Body of pancreas (tissue), 4 donors: ENCODE measurements around the gene RABL3. TPM values are rescaled to one million over a fixed set of nuclear protein-coding genes. Genes with fewer than 3 reads are reported as not detected.
"Not testable (repeated sequence)": the region's sequence is repeated elsewhere in the genome, so short reads cannot be mapped to it uniquely, and the experiment has no call there.

Experiments
- ATAC-seq: fragments of 150-250 bp; one replicate; pipeline ENCODE4 v1.9.1; 2016
- DNase-seq, 4 donors: peaks; one replicate each; pipeline ENCODE4 v3.0.0-alpha.2; 2019
- H3K27ac ChIP-seq, 4 donors: fragments of 200-600 bp; sonication (generic); 1 replicate in 3 of 4; 2 replicates in 1 of 4; pipeline versions ENCODE4 v1.5.1 to v1.6.1; 2016 to 2019; ENCODE audit warnings: mild to moderate bottlenecking in 1 of 4, mixed read lengths in 1 of 4, moderate library complexity in 1 of 4
- H3K27me3 ChIP-seq, 2 donors: fragments of 200-600 bp; sonication (generic); one replicate each; pipeline ENCODE4 v1.6.0; 2016; ENCODE audit warnings: mild to moderate bottlenecking in 1 of 2
- H3K36me3 ChIP-seq, 2 donors: fragments of 200-600 bp; sonication (generic); replicated peaks in 1 of 2; 2 replicates each; pipeline ENCODE4 v1.5.1; 2016; ENCODE audit warnings: low read depth in 2 of 2; ENCODE audit not compliant: insufficient read depth in 1 of 2
- H3K4me1 ChIP-seq: fragments of 200-600 bp; sonication (generic); one replicate; pipeline ENCODE4 v1.6.0; 2016
- H3K4me3 ChIP-seq, 2 donors: fragments of 200-600 bp; sonication (generic); 1 replicate in 1 of 2; 2 replicates in 1 of 2; pipeline ENCODE4 v1.5.1; 2016 to 2019
- H3K9me3 ChIP-seq, 3 donors: fragments of 200-600 bp; sonication (generic); 1 replicate in 2 of 3; 2 replicates in 1 of 3; pipeline ENCODE4 v1.5.1; 2016
- POLR2A ChIP-seq, 3 donors: fragments of 450-650 bp; IDR thresholded peaks; one replicate each; pipeline ENCODE4 v1.6.1; 2016; ENCODE audit warnings: antibody characterized with exemption in 3 of 3, mild to moderate bottlenecking in 2 of 3
- WGBS, 2 donors: methylation state at CpG; one replicate each; pipeline ENCODE4 v1.1.5; 2017; 5-methylcytosine and 5-hydroxymethylcytosine counted together
- intact Hi-C: fragments of 100-400 bp; cut with DNase I; formaldehyde crosslinking; loops from one replicate; pipeline ENCODE4 v1.15.1; 2023
- small RNA-seq: library from RNA; depleted of rRNA; stranded (forward); fragments of <200 nt; gene quantifications from one replicate; pipeline ENCODE3, GENCODE V24; 2016
- total RNA-seq, 2 donors: library from RNA; depleted of rRNA; stranded (reverse); fragments of >200 nt; gene quantifications; one replicate each; pipeline ENCODE4 v1.1.0, GENCODE V29; 2016
- TF ChIP-seq, protein P1 (sequence below), 7 experiments: fragments of 450-650 bp in 4 of 7; fragments of 200-600 bp in 3 of 7; sonication (generic) in 3 of 7; IDR thresholded peaks; one replicate each; pipeline ENCODE4 v1.5.1; 2016 to 2019; ENCODE audit warnings: antibody characterized with exemption in 7 of 7

Gene RABL3
- total RNA-seq, 2 donors from 2014 or later, result 7.3 to 9.9 TPM

DNA sequence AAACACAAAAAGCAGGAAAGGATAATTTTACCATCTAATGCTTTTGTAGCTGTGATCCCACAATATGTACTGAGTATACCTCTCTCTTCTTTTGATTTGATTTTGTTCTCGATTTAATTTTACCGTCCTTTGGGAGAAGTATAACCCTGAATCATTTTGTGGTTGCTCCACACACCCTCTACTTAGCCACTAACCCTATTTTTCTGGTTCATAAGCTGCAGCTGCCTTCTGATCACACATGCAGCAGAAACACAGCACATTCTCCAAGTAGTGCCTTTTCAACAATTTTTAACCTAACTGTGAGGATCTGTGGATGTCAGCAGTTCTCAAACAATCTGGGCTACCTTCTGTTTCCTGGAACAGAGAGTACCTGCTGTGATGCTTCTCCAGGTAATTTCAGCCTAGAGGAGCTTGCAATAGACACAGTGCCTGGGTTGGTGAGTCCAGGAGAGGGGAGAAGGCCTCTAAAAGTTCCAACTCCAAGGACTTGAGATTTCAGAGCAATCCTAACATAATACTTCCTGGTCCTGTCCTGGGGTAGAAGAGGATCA is 100.5 kb downstream of the RABL3 start:
- H3K27ac ChIP-seq, result no peak overlapping the region
- 86 to 94% methylated on average over 2 of the region's 2 CpGs for WGBS, 2 donors
- intact Hi-C loops, result no loop called here
- no peaks in the 10 kb centered on the region for H3K4me1 ChIP-seq
- DNase-seq (no peak), ATAC-seq (no peak)
- TF ChIP-seq, protein P1, sequence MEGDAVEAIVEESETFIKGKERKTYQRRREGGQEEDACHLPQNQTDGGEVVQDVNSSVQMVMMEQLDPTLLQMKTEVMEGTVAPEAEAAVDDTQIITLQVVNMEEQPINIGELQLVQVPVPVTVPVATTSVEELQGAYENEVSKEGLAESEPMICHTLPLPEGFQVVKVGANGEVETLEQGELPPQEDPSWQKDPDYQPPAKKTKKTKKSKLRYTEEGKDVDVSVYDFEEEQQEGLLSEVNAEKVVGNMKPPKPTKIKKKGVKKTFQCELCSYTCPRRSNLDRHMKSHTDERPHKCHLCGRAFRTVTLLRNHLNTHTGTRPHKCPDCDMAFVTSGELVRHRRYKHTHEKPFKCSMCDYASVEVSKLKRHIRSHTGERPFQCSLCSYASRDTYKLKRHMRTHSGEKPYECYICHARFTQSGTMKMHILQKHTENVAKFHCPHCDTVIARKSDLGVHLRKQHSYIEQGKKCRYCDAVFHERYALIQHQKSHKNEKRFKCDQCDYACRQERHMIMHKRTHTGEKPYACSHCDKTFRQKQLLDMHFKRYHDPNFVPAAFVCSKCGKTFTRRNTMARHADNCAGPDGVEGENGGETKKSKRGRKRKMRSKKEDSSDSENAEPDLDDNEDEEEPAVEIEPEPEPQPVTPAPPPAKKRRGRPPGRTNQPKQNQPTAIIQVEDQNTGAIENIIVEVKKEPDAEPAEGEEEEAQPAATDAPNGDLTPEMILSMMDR (IDR thresholded peaks at IDR 0.05), result no peak
- no peak for TF ChIP-seq POLR2A (IDR thresholded peaks at IDR 0.05)
- H3K4me3 ChIP-seq, result no peak overlapping the region
- no peaks in the 10 kb centered on the region for H3K9me3 ChIP-seq
- peaks cover 0 to 2% of the 10 kb centered on the region in 2 donors for H3K36me3 ChIP-seq
- no peaks in the 10 kb centered on the region for H3K27me3 ChIP-seq

DNA sequence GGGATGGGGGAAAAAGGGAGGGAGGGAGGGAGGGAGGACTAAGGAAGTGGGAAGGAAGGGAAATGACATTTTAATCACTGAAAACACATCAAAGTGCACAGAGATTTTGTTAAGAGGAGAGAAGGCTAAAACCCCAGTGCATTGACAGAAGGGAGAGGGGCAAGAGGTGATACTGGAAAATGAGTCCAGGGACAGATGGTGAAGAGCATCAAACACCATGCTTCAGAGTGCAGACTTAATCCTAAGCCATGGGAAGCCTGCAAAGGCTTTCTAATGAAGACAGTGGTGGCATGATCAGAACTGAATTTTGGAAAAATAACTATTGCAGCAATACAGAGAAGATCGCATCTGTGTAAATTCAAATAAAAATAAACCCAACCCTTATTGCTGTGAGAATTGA is 102.1 kb downstream of the RABL3 start:
- intact Hi-C loops, result no loop called here
- Histone ChIP-seq H3K4me3 (no peak overlapping the region), H3K9me3 (no peaks in the 10 kb centered on the region), H3K27ac (no peak overlapping the region), H3K27me3 (no peaks in the 10 kb centered on the region), H3K4me1 (no peaks in the 10 kb centered on the region), H3K36me3 (peaks cover 0 to 2% of the 10 kb centered on the region in 2 donors)
- TF ChIP-seq, protein P1 (IDR thresholded peaks at IDR 0.05), result no peak
- 90 to 93% methylated on average over 1 of the region's 1 CpG for WGBS, 2 donors
- no peak for DNase-seq
- no peak for ATAC-seq

DNA sequence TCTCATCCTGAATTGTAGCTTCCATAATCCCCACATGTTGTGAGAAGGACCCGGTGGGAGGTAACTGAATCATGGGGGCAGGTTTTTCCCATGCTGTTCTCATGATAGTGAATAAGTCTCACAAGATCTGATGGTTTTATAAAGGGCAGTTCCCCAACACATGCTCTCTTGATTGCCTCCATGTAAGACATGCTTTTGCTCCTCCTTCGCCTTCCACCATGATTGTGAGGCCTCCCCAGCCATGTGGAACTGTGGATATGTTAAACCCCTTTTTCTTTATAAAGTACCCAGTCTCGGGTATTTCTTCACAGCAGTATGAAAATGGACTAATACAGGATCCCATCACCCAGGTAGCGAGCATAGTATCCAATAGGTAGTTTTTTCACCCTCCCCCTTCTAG is 103.5 kb downstream of the RABL3 start:
- H3K27me3 ChIP-seq, DNase-seq, H3K36me3 ChIP-seq, H3K9me3 ChIP-seq, H3K4me1 ChIP-seq, H3K4me3 ChIP-seq, H3K27ac ChIP-seq, intact Hi-C loops, ATAC-seq: not testable (repeated sequence)
- WGBS, 2 donors, result 93 to 96% methylated on average over 4 of the region's 4 CpGs

DNA sequence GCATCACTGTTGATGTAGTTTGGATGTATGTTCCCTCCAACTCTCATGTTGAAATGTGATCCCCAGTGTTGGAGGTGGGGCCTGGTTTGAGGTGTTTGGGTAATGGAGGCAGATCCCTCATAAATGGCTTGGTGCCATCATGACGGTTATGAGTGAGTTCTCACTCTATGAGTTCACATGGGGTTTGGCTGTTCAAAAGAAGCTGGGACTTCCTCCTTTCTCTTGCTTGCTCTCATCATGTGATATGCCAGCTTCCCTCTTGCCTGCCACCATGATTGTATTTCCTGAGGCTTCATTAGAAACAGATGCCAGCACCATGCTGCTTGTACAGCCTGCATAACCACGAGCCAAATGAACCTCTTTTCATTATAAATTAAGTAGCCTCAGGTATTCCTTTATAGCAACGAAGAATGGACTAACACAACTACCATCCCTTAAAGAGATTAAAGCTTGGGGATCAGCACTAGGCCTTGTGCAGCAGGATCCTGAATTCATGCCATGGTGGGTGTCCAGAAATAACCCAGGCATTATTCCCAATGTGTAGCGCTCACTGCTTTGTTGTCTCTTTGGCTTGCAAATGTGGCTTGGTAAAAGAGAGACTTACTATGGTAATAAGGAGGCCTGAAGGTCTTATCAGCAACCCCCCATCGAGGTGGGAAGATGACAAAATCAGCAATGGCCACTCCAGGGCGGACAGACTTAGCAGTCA is 104.3 kb downstream of the RABL3 start:
- no peak for TF ChIP-seq POLR2A (IDR thresholded peaks at IDR 0.05)
- TF ChIP-seq, protein P1 (IDR thresholded peaks at IDR 0.05), result no peak
- Histone ChIP-seq H3K4me3 (no peak overlapping the region), H3K9me3 (no peaks in the 10 kb centered on the region), H3K36me3 (peaks cover 0 to 2% of the 10 kb centered on the region in 2 donors), H3K4me1 (no peaks in the 10 kb centered on the region), H3K27ac (no peak overlapping the region), H3K27me3 (no peaks in the 10 kb centered on the region)
- 80 to 93% methylated on average over 6 of the region's 6 CpGs for WGBS, 2 donors
- DNase-seq (no peak), ATAC-seq (no peak)
- intact Hi-C loops, result no loop called here

DNA sequence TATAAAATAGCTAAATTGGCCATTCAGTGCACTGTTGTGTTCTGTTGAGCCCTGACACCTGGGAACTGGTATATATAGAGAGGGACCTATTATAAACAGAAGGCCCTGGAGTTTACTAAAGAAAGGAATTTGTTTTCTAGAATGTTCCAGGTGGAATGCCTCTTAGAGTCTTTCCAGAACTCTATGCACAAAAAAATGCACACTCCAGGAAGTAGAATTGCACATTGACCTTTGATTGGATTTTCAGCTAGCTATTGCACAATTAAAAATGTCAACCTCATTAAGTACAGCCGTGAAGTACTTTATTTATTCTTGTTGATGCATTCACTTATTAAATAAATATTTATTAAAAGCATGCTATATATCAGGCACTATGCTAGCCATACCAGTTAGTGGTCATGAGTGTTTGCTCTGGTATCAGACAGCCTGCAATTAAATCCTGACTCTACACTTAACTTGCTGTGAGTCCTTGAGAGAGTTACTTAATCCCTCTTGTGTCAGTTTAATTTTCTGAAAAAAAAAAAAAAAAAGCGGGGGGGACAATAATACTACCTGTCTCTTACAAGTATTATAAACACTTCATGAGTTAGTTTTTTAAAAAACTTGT is 105.4 kb downstream of the RABL3 start:
- no peak for TF ChIP-seq POLR2A (IDR thresholded peaks at IDR 0.05)
- TF ChIP-seq, protein P1 (IDR thresholded peaks at IDR 0.05), result no peak
- no peak for ATAC-seq

More for the DNA sequence above, 105.4 kb downstream of the RABL3 start:
- Histone ChIP-seq H3K27me3 (no peaks in the 10 kb centered on the region), H3K4me1 (no peaks in the 10 kb centered on the region), H3K9me3 (no peaks in the 10 kb centered on the region), H3K4me3 (no peak overlapping the region), H3K27ac (no peak overlapping the region), H3K36me3 (peaks cover 0 to 2% of the 10 kb centered on the region in 2 donors)
- intact Hi-C loops, result no loop called here
- WGBS, 2 donors, result 45 to 56% methylated on average over 2 of the region's 2 CpGs
- DNase-seq, result no peak

Small RNAs within 50 kb of the gene (small RNA-seq; reads per million reads assigned to genes)
- gene MTCO1P29 (not detected), gene MTCO2P29 (not detected)

Other genes with a start within 250 kb of the RABL3 start
- 10 to 100 TPM; 15.8 to 60.7 TPM for gene NDUFB4, start 146.2 kb downstream of the RABL3 start, total RNA-seq
- 10 to 100 TPM; 14.2 to 14.3 TPM for gene HGD, start 60.3 kb downstream of the RABL3 start, total RNA-seq
- 1 to 10 TPM; 3.6 to 5.9 TPM for gene GTF2E1, start 228 bp upstream of the RABL3 start, total RNA-seq
- under 1 TPM; under 0.01 to 0.78 TPM for gene STXBP5L, start 165.7 kb upstream of the RABL3 start, total RNA-seq